ENCODE results near the gene FGGY.

FGGY gene

GRCh38 chr1:59619557-59619956 is 322.7 kb downstream of the FGGY start:
- H3K27ac ChIP-seq: no peak overlapping the region
- no peak for TF ChIP-seq CTCF (conservative IDR thresholded peaks at IDR 0.05)

DNA sequence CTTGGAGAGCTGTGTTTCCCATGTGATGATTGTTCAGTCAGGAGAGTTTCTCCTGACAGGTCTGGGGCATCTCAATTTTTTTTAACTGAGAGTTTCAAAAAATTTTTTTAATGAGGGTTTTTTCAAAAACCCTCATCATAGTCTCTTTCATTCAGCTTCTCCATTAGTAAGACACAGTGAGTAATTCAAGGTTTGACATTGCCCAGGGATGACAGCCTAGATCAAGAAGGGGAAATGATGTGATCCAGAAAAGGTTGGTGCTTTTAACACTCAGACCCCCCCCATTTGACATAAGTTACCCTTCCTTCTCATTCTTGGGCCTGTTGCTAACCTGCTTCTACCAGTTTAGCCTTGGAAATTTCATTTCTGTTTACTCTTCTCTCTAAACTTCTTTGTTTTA is 328.5 kb downstream of the FGGY start:
- TF ChIP-seq CTCF (conservative IDR thresholded peaks at IDR 0.05): no peak

GRCh38 chr1:59631561-59632255 is 334.8 kb downstream of the FGGY start:
- no peak for TF ChIP-seq CTCF (conservative IDR thresholded peaks at IDR 0.05)
- H3K27ac ChIP-seq: peak overlapping the region; percentile 26

More for the DNA sequence above, 328.5 kb downstream of the FGGY start:
- no peak overlapping the region; the same call in 1 of the 2 replicates for H3K27ac ChIP-seq

DNA sequence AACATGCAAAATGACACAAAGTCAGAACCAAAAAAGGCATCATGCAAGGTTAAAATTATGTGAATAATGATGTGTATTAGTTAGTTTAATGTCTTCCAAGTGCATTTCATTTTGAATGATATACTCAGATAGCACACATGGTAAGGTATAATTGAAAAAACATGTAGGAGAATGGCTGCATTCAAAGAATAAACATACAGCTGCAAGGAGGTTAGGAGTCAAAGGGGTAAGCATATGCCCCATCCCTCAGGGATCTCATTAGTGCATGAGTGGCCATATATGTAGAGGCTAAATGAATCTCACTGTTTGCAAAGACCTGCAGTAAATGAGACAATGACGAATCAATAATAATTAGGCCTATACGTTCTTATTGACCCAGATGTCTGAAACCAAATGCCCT is 338.2 kb downstream of the FGGY start:
- no peak for TF ChIP-seq CTCF (conservative IDR thresholded peaks at IDR 0.05)
- H3K27ac ChIP-seq: no peak overlapping the region

GRCh38 chr1:59638231-59638711 is 341.4 kb downstream of the FGGY start:
- no peak overlapping the region for H3K27ac ChIP-seq
- no peak for TF ChIP-seq CTCF (conservative IDR thresholded peaks at IDR 0.05)

DNA sequence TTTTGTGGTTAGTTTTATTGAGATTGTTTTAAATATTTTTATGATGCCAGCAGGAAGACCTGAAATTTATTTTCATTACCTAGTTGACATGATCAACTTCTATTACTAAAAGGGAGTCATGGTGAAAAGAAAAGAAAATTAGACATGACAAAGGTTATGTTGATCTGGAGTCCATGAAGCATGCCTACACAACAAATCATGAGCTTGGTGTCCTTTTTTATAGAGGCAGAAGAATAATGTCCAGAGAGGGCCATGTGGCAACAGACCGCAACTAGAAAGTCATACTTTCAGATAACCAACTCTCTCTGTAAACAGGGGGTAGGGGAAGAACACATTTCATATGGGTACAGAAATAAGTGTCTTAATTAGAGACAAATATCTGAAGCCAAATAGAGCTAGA is 342.4 kb downstream of the FGGY start:
- H3K27ac ChIP-seq: no peak overlapping the region
- no peak for TF ChIP-seq CTCF (conservative IDR thresholded peaks at IDR 0.05)

- TF ChIP-seq CTCF (conservative IDR thresholded peaks at IDR 0.05): no peak
Observed at GRCh38 chr1:59640851-59641250, 344.0 kb downstream of the FGGY start.

More at GRCh38 chr1:59640851-59641250, 344.0 kb downstream of the FGGY start:
- H3K27ac ChIP-seq: no peak overlapping the region

Measured in VCaP (cell line).